ENCODE data around the gene CLDND1. TPM values are rescaled to one million over a fixed set of nuclear protein-coding genes. Genes with fewer than 3 reads are reported as not detected.

CLDND1 gene
- total and polyA plus RNA-seq, 2 of the 13 experiments (the other 11 are each of a cell fraction or from before 2014, with no cell fraction given) = 50.8 to 121 TPM

- no peak within 1 kb of the TSS for H3K4me3 ChIP-seq (replicated peaks in 1 of 3; ENCODE audit: insufficient read depth in 1 of 3, low read depth in 2 of 3, low read length in 3 of 3)
- no peak within 1 kb of the TSS for H3K9ac ChIP-seq (ENCODE audit: insufficient read depth, low read depth, low read length)
- no peak for FAIRE-seq
- 0 out of 5 replicates have a peak, but pooled peaks cover 0 to 4% of the 10 kb centered on the region in 2 experiments for H3K27me3 ChIP-seq (ENCODE audit: control insufficient read depth in 1 of 2, insufficient read depth in 2 of 2, low read length in 2 of 2)
- no peak for TF ChIP-seq ZNF777 (CRISPR knock-in tag; IDR thresholded peaks at IDR 0.05)
- TF ChIP-seq ZNF552 (CRISPR knock-in tag; IDR thresholded peaks at IDR 0.05; ENCODE audit: borderline replicate concordance) = no peak
- TF ChIP-seq MBNL3 (CRISPR knock-in tag; conservative IDR thresholded peaks at IDR 0.05) = no peak
- TF ChIP-seq THYN1 (CRISPR knock-in tag; IDR thresholded peaks at IDR 0.05; ENCODE audit: borderline replicate concordance, low read depth) = no peak
- no peak for TF ChIP-seq RBAK (CRISPR knock-in tag; IDR thresholded peaks at IDR 0.05)
- TF ChIP-seq PTBP1 (IDR thresholded peaks at IDR 0.05; ENCODE audit: low read depth, low read length, poor library complexity, severe bottlenecking) = no peak
- no peak for TF ChIP-seq TEF (CRISPR knock-in tag; IDR thresholded peaks at IDR 0.05)
- TF ChIP-seq ZNF280B (CRISPR knock-in tag; IDR thresholded peaks at IDR 0.05; ENCODE audit: borderline replicate concordance) = no peak
- TF ChIP-seq ZMYM2 (CRISPR knock-in tag; IDR thresholded peaks at IDR 0.05) = no peak
- no peak for ATAC-seq
- peaks cover 18% of the 10 kb centered on the region for H3K4me1 ChIP-seq (ENCODE audit: insufficient read depth, low read length)
- no peak within 1 kb of the TSS for H2AFZ ChIP-seq (ENCODE audit: low read length)
- WGBS (ENCODE audit: low lambda C conversion rate) = 59% methylated on average over 7 of the region's 7 CpGs
- CTCF ChIA-PET (ENCODE audit: low intra/inter-chr PET ratio, low total read pairs) = no interaction called here
- no peak within 1 kb of the TSS for H3K27ac ChIP-seq (ENCODE audit: extremely low read length, insufficient read depth, low read length)
- H3K79me2 ChIP-seq (ENCODE audit: insufficient read depth, low read length) = no peaks in the 10 kb centered on the region
- H3K36me3 ChIP-seq (replicated peaks in 1 of 2; ENCODE audit: control insufficient read depth in 1 of 2, insufficient read depth in 2 of 2, low read length in 2 of 2) = no peaks in the 10 kb centered on the region
- POLR2A ChIA-PET = no interaction called here
- intact Hi-C loops (cut with micrococcal nuclease; ENCODE audit: unreplicated experiment) = no loop called here
- in situ Hi-C loops (cut with HindIII; ENCODE audit: extremely low pct_ligation_motif_present, low pct_unique_long_range_greater_than_20kb) = no loop called here
- no TSS peak for BruUV-seq (replicated peaks)
- no peak for DNase-seq (ENCODE audit: low spot score)
- no peaks in the 10 kb centered on the region for H3K9me3 ChIP-seq (ENCODE audit: low read length)
- H4K20me1 ChIP-seq (ENCODE audit: insufficient read depth, low read length) = no peaks in the 10 kb centered on the region
- no peak within 1 kb of the TSS for H3K4me2 ChIP-seq (ENCODE audit: low read depth, low read length)
These were observed 9.0 kb upstream of the CLDND1 start, which contains the start of gene GPR15 for GRCh38 chr3:98531622-98532274. Gene GPR15, plus strand, starts transcription at chr3:98531978. Its CDS starts 56 bp downstream, at chr3:98532034.

All from HepG2 (cell line).